HepG2 (cell line): ENCODE results near the gene MEF2B. TPM values are rescaled to one million over a fixed set of nuclear protein-coding genes. Genes with fewer than 3 reads are reported as not detected.

Experiments
- BHLHE40 ChIP-seq: IDR thresholded peaks from 2 replicates; pipeline ENCODE4 v1.6.1; 2011; ENCODE audit warnings: low read length, improper control_type of control experiment
- DBP ChIP-seq: sonication (generic); formaldehyde crosslinking; IDR thresholded peaks from 2 replicates; pipeline ENCODE4 v1.4.0; 2020; ENCODE audit warnings: missing genetic modification reagents; ENCODE audit errors: not compliant biosample characterization
- NFATC3 ChIP-seq: sonication (generic); formaldehyde crosslinking; IDR thresholded peaks from 2 replicates; pipeline ENCODE4 v1.5.1; 2020; ENCODE audit warnings: mild to moderate bottlenecking, missing genetic modification reagents
- ZFP36L2 ChIP-seq: sonication (generic); formaldehyde crosslinking; IDR thresholded peaks from 2 replicates; pipeline ENCODE4 v1.4.0; 2020; ENCODE audit warnings: missing genetic modification reagents
- ZNF234 ChIP-seq: sonication (generic); formaldehyde crosslinking; conservative IDR thresholded peaks from 2 replicates; pipeline ENCODE4 v1.5.1; 2020; ENCODE audit warnings: mild to moderate bottlenecking, missing genetic modification reagents
- ZNF280D ChIP-seq: sonication (generic); formaldehyde crosslinking; IDR thresholded peaks from 2 replicates; pipeline ENCODE4 v1.5.1; 2020; ENCODE audit warnings: mild to moderate bottlenecking, missing genetic modification reagents
- ZNF333 ChIP-seq: sonication (generic); formaldehyde crosslinking; IDR thresholded peaks from 2 replicates; pipeline ENCODE4 v1.4.0; 2020; ENCODE audit warnings: mild to moderate bottlenecking, missing genetic modification reagents, borderline replicate concordance
- ZNF367 ChIP-seq: sonication (generic); formaldehyde crosslinking; IDR thresholded peaks from 2 replicates; pipeline ENCODE4 v1.4.0; 2020; ENCODE audit warnings: missing genetic modification reagents, borderline replicate concordance
- ZNF629 ChIP-seq: sonication (generic); formaldehyde crosslinking; conservative IDR thresholded peaks from 2 replicates; pipeline ENCODE4 v1.5.0; 2020; ENCODE audit warnings: missing genetic modification reagents
- polyA plus RNA-seq, 8 experiments: library from polyadenylated mRNA; depleted of rRNA in 3 of 8; stranded (reverse) in 7 of 8; unstranded in 1 of 8; fragments of >200 nt; fragmentation: Illumina TruSeq in 4 of 8; extraction: Trizol in 4 of 8; gene quantifications; 2 replicates each; pipeline versions ENCODE4 v1.2.1 to v1.2.3, GENCODE V29; 2011 to 2016; ENCODE audit warnings: low read depth in 4 of 8, missing spikeins in 1 of 8, mixed read lengths in 1 of 8; ENCODE audit not compliant: insufficient read depth in 1 of 8
- total RNA-seq, 5 experiments: library from RNA; depleted of rRNA; stranded (reverse); fragments of >200 nt; fragmentation: Illumina TruSeq; extraction: Trizol; gene quantifications; 2 replicates each; pipeline ENCODE4 v1.2.3, GENCODE V29; 2016; ENCODE audit warnings: low read depth in 1 of 5
- TF ChIP-seq, protein P1 (sequence below): sonication (generic); formaldehyde crosslinking; IDR thresholded peaks from 2 replicates; pipeline ENCODE4 v1.4.0; 2020; ENCODE audit warnings: mild to moderate bottlenecking, low read depth, missing genetic modification reagents
- TF ChIP-seq, protein P2 (sequence below): sonication (generic); formaldehyde crosslinking; IDR thresholded peaks from 2 replicates; pipeline ENCODE4 v1.8.0; 2022; ENCODE audit warnings: mild to moderate bottlenecking, missing genetic modification reagents, moderate library complexity
- TF ChIP-seq, protein P3 (sequence below): sonication (generic); formaldehyde crosslinking; IDR thresholded peaks from 2 replicates; pipeline ENCODE4 v1.8.1; 2023; ENCODE audit warnings: mild to moderate bottlenecking, missing genetic modification reagents, borderline replicate concordance

Gene MEF2B
- total and polyA plus RNA-seq, 2 of the 13 experiments (the other 11 are each of a cell fraction or from before 2014, with no cell fraction given): 1.2 to 1.7 TPM

GRCh38 chr19:19211499-19212420, 41.7 kb upstream of the MEF2B start, which contains the start of gene NCAN (continued):
- TF ChIP-seq ZNF280D (CRISPR knock-in tag): no peak
- no peak for TF ChIP-seq NFATC3 (CRISPR knock-in tag)
- peak; percentile 77 for TF ChIP-seq ZNF629 (CRISPR knock-in tag)
- no peak for TF ChIP-seq DBP (CRISPR knock-in tag)
- TF ChIP-seq ZNF333 (CRISPR knock-in tag): no peak
- TF ChIP-seq, protein P1, sequence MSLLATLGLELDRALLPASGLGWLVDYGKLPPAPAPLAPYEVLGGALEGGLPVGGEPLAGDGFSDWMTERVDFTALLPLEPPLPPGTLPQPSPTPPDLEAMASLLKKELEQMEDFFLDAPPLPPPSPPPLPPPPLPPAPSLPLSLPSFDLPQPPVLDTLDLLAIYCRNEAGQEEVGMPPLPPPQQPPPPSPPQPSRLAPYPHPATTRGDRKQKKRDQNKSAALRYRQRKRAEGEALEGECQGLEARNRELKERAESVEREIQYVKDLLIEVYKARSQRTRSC (CRISPR knock-in tag): no peak
- TF ChIP-seq, protein P2, sequence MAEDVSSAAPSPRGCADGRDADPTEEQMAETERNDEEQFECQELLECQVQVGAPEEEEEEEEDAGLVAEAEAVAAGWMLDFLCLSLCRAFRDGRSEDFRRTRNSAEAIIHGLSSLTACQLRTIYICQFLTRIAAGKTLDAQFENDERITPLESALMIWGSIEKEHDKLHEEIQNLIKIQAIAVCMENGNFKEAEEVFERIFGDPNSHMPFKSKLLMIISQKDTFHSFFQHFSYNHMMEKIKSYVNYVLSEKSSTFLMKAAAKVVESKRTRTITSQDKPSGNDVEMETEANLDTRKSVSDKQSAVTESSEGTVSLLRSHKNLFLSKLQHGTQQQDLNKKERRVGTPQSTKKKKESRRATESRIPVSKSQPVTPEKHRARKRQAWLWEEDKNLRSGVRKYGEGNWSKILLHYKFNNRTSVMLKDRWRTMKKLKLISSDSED: no peak
- no peak for TF ChIP-seq ZNF367 (CRISPR knock-in tag)
- TF ChIP-seq, protein P3, sequence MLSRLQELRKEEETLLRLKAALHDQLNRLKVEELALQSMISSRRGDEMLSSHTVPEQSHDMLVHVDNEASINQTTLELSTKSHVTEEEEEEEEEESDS (CRISPR knock-in tag): no peak
- TF ChIP-seq ZFP36L2 (CRISPR knock-in tag): no peak
- TF ChIP-seq BHLHE40: no peak
- TF ChIP-seq ZNF234: no peak
